HG03060 (cell line): ENCODE measurements around the gene ANKFN1.

Experiments
- ATAC-seq: cut with Tn5 transposase; IDR thresholded peaks from one replicate; pipeline ENCODE4 v1.9.1; 2021; ENCODE audit warnings: low read depth, moderate number of reproducible peaks; ENCODE audit not compliant: unreplicated experiment

The ANKFN1 gene

DNA sequence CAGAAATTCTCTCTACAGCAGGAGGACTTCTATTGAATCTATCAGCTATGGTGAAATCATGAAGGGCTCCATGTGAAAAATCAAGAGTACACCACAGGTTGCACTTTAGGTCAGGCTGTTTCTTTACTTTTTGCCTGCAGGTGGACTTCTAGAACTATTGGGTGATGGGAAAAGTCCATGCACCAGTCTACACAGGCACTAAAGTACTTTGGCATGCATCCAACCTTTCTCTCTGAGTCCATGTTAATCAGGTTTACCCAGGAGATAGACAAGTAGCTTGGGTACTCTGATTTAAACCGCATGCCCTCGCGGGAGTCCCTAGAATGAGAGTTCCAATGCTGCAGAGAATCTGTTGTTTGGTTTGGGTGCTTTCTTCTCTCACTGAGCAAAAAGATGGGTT, 9.1 kb upstream of the ANKFN1 start:
- ATAC-seq, result no peak

DNA sequence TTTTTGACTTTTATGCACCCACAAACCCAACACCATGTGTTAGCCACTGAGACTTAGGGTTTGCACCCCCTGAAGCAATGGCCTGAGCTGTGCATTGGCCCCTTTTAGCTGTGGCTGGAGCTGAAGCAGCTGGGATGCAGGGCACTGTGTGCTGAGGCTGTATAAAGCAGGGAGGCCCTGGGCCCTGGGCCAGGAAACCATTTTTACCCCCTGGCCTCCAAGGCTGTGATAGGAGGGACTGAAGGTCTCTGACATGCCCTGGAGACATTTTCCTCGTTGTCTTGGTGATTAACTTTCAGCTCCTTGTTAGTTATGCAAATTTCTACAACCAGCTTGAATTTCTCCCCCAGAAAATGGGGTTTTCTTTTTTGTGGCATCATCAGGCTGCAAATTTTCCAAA, 6.7 kb upstream of the ANKFN1 start:
- ATAC-seq, result no peak

DNA sequence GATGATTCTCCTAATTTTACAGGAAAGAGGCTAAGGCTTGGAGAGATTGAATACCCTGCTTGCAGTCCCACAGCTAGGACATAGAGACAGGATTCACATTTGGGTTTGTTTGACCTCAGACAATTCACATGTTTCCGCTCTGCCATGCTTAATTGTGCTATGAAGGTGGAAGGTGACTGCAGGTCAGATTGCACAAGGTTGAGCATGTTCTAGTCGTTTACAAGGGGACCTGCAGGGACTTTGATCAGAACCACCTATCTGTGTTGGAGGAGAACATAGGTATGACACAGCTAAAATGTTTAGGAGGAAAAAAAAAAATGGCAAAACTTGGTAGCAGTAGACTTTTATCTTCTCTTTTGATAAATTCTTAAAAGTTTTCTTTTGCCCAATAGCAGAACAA, 4.9 kb upstream of the ANKFN1 start:
- ATAC-seq, result no peak

DNA sequence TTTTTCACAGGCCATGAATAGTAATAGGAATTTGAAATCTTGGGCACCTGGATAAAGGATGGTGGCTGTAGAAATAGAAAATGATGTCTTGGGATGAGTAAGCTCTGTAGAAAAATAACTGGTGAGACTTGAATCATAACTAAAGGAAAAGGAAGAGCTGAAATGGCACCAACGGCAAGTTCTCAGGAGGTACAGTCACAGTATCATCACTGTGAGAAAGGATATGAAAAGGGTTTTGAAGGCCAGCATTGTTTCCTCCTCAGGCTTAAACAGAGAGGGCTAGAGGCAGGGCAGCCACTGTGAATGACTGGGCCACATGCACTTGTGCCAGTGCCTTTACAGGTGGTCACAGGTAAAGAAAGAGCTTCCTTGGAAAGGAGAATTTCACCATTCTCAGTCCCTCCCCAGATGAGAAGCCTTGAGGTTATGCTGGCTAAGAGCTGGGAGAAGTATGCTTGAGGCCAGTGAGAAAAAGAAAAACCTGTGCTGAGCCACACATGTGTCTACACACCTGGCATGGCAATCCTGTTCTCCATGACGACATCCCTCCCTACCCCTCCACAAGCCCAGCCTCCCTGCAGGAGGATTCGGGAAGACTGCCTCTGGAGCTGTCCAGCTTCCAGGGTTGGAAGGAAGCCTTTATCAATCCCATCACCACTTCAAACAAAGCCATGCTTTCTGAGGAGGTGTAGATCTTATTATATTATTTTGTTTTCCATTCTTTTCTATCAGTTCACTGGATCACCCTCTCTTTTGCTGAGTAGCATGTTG, 3.8 kb upstream of the ANKFN1 start:
- ATAC-seq, result no peak

DNA sequence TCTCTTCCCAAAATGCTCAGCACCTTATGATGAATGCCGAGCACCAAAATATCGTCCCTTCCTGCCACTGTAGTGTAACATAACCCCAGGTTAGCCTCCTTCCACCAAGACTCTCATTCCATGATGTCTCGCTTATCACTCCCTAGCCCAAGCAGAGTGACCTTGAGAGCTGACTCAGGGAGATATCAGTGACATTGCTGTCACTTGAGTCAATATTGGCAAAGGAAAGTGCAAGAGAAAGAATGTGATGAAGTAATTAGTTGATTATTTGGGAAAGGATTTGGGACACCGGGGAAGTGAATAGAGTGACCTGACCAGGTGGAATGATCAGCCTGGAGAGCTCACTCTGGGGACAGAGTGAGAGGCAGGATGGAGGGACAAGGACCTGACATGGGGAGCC, 2.6 kb upstream of the ANKFN1 start:
- ATAC-seq, result no peak

DNA sequence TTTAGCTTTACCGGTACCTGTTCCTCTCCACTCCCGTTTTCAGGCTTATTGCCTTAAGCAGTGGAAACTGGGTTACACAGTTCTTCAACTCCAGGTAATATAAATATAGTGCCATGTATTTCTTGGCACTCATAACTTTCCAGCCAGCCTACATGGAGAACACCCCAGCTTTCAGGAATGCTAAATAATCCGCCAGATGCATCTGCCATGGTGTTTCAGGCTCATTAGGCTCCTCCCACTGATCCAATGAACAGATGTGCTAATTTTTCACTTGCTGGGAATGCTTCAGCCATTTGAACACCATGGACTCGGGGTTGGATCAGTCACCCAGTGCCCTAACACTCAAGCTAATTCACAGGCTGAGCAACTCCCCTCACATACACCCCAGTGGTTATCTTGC, 4.6 kb downstream of the ANKFN1 start:
- no peak for ATAC-seq

DNA sequence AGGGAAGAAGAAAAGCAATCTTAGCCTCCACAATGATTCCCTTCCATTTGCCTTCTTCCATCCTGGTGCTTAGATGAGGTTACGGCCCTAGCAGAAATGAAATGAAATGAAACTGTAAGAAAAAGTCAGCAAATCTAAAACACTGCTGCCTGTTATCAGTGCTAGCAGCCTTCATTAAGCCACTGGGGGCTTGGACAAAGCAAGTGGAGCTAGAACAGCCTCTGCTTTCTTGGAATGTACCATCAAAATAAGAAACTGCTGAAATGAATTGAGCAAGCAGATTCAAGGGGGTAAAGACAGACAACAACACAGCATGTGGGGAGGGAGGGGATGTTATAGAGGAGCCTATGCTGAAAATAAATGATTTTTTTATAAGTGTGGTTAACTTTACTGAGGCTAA, 5.1 kb downstream of the ANKFN1 start:
- ATAC-seq, result no peak

DNA sequence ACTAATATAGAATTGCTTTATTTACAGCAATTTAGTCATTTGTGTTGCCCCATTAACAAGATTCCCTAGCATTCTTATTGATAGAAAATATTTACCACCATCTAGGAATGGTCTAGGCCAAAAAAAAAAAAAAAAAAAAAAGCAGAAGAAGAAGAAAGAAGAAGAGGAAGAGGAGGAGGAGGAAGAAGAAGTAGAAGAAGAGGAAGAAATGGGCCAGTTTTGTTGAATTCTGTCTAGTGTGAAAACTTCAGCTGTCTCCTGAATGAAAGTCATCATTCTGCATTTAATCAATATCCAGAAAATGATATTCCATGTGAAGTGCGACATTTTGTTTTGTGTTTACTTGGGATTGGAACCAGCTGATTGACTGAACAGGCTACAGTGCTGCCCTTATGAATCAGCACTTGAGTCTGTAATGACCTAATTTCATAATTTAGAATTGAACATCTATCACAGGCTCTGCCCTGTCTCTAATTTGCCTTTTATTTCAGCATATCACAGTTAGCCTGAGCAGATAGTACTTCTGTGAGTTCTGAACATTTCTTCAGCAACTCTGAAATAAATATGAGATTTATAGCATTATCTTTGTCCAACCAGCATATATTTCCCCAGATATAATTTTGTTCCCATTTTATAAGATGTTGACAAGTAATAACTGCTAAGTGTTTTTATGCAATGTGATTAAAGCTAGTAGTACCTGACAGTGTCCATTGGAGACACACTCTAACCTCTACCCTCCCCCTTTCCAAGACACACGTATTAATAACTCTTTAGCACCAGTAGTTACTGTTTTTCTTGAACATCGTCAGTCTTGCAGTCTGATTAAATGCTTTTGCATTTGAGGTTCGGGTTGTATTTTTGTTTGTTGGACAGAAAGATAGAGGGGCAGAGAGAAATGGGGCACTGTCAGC, 5.9 kb downstream of the ANKFN1 start:
- ATAC-seq, result no peak

DNA sequence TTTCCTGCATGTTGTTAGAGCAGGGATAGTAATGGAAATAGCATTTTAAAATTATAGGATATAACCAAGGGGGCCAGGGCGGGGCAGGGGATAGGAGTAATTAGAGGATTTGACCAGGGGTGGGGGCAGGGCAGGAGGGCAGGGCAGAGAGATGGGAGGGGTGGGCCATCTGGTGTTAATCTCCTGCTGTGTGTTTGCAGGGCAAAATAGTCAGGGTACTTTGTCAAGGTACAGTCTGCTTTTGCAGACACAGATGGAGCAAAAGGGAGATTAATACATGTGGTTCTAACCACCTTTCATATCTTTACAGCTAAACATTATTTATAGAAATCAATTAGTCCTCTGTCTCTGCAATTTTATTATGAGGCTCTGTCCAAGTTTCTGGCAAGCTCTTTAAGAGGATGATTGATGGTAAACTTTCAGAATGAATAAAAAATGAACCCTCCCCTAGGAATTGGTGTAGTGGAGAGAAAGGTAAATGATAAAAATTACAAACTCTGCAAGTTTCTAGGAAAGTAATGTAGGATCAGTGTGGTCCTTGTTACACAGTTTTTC, 6.6 kb downstream of the ANKFN1 start:
- ATAC-seq, result no peak

DNA sequence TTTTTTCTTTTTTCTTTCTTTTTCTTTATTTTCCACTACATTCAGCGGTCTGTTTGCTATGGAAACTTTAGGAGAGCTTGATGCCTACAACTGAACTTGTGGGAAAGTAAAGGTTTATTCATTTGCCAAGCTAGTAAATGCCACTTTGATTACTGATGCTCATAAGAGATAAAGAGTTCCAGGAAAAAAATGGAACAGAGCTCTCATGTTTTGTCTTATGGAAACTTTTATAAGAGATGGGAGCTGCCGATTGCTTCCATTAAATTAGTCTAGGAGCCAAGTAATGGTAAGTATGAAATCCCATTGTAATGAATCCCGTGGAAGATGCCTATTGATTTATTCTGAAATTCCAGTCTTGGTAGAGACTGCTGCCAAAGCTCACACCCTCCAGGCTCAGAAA, 7.1 kb downstream of the ANKFN1 start:
- no peak for ATAC-seq

DNA sequence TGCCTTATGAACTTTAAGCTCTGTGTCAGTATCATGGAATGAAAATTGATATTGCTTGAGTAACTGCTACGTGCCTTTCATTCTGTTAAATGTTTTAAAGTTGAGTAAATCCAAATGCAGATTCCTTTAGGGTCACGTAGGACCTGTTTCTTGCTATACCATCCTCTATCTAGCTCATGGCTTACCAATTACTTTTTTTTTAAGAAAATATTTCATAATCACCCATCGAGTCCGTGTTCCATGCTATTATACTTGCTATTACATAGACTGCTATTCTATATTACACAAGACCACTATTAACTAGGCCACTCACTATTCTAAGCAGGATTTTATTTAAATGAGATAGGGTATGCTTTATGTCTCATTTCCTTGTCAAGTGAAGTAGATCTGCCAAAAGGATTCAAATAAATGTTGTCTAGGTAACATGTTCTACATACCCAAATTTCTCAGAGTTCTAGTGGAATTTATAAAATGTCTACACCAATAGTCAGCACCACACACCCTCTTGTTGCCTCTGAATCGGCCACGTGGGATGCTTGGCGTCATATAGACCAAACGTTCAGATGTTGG, 11.9 kb downstream of the ANKFN1 start:
- no peak for ATAC-seq

DNA sequence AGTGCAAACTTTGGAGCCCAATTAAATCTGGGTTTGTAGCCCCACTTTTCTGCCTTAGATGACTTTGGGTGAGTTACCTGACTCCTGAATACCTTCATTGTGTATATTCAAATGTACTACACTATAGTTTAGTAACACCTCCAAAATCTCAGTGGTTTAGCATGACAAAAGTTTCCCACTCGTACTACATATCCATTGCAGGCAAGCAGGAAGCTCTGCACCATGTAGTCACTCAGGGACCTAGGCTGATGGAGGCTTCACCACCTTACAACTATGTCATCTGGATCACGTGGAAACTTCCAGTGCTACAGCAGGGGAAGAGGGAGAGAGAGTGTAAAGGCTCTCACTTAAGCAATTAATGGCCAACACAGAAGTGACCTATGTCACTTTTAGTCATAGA, 14.2 kb downstream of the ANKFN1 start:
- no peak for ATAC-seq

DNA sequence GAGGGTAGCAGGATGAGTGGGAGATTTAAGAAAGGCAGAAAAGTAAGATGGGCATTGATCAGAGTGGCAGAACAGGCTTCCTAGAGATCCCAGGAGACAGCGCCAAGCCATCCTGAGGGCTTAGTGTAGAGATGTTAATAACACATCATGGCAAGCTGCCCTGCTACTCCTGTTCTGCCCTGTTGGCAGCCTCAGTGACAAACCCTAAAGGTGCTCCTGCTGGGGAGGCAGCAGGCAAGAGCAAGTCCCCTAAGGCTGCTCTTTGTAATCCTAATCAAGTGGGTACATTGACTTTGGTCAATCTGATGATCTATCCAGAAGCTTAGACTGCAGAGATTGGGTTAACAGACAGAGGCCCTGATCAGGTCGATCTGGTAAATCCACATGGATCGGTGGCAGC, 16.3 kb downstream of the ANKFN1 start:
- no peak for ATAC-seq

DNA sequence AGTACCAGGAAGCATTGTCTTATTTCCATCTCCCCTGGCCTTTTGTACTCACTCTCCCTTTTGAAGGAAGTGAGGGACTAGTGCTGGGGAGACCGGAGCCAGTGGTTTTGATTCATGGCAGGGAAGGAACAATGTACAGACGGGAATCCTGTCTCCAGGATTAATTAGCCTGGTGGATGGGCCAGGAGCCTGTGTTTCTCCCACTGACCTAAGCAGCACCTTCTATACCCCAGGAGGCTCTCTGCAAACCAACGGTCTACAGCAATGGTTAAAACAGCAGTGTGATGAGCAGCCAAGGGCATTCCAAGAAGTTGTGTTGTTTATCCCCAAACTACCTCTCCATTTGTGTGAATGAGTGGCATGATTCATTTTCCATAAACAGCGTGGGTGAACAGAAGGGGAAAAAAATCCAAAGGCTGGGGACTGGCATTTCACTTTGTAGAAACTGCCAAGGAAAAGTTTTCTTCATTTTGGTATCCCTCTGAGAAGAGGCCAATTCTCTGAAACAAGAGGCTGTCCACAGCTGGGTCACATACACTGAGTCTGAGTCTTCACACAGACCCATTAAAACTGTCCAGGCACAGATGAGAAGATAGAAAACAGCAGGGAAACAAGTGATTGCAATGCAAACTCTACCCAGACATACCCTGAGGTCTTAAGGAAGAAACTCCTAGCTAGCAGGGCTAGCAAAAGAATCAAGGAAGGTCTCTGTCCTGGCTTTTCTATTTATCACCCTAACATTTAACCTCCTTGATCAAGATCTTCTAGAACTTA, 18.1 kb downstream of the ANKFN1 start:
- ATAC-seq, result no peak

DNA sequence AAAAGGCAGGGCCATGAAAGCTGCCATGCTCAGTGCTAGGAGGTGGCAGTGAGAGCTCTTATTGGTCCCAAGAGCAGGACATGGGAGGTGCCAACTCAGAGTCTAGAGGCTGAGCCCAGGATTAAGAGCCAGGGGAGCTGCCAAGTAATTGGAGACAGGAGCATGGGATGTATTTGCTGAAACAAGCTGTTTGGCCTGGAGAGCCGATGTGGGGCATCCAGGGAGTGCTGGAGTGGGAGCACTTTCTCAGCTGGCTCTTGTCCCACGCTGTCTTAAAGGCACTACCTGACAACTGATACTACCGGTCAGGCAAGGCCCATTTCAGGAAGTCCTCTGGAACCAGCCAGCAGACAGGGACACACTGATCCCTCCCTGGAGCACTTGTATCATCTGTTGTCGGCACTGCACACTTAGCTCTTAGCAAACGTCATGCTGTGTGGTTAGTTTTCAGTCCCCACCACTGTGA, 19.3 kb downstream of the ANKFN1 start:
- no peak for ATAC-seq

DNA sequence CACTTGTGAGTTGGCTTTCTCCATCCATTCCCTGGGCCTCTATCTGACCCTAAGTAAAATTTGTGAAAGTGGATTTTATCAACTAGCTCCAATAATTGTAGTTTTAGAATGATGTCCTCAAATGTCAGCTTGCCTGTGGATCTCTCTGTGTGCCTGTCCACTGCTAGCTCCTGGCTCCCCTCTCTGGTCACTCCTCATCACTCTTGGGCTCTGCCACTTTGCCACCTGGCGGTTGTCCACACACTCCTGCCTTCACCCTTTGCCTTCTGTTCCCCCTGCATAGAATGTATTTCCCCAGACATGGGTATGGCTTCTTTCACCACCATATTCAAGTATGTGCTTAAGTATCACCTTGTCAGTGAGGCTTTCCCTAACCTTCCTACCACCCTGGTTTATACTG, 19.8 kb downstream of the ANKFN1 start:
- ATAC-seq, result no peak

DNA sequence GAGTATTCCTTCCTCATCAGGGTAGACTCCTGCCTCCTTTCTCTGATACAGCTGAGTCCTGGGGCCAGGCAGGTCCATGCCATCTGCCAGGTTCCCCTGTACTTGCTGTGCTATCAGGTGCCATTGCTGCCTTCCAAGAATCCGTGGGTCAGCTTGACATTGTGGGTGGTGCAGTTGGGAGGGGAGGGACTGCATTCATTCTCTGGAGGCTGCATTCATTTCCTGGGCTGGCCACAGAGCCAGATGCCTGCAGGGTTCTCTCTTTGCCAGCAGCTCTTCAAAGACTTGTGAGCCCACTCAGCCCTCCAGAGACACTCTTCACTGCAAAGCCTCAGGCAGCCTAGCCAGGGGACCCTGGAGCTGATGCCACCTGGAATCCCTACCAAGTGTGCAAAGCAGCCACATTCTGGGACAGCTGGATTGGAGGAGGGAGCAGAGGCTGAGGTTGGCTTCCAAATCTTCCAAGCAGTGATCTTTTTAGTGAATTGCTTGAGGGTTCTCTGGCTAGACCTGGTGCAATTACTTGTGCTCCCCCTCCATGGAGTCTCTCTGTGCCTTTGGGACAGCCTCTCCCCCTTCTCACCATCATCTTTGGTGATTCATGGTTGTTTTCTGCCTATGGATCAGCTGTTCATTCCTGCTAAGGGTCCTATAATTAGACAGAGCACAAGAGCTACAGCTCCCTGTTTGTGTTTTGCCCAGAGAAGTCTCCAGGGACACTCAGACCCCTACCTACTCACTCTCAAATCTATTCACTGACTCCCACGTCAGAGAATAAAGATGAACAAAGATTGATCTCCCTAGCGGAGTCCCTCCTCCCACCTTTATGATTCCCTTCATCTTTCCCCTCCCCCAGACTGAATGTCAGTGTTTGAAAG, 20.9 kb downstream of the ANKFN1 start:
- no peak for ATAC-seq

DNA sequence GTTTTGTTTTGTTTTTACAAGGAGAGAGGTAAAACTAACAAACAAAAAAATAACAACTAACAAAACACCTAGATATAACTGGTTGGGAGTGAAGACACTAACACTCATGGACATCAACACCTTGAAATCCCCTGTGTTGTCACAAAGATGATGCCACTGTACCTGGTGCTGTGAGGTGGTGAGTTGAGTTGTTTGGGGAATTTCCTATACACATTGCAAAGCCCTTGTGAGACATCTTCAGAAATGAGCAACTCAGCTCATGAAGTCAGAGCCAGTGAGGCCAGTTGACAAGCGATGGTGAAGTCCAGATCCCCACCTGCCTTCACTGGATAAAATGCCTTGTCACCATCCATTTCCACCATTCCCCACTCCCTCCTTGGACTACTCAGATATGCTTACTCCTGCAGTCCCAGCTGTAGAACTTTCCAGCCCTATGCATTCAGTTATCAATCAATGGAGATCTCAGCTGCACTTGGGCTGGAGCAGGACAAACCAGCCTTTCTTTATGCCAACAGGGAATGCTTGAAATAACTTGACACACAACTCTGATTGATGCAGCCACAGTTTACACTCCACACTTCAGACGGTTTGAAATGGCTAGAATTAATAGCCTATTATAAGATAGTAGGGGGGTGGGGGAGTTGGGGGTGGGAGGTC, 22.2 kb downstream of the ANKFN1 start:
- no peak for ATAC-seq

DNA sequence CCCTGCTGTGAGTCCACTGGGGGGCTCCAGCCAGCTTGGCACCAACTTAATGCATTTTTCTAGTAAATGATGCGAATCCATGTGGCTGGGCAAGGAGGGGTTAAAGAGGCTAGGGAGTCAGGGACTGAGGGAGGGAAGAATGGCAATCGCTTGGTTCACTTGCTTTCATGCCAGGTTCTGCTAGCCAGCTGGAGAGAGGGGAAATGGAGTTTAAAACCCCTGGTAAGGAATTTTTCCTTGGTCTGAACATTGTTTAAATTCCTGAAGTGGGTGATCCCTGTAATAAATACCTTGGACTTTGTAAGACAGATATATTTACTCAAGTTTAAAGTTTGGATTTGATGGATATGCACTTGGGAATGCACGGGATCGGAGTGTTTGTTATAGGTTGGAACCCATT, 22.8 kb downstream of the ANKFN1 start:
- ATAC-seq, result no peak
